ENCODE results near the gene VSTM2B.

GRCh38 chr19:29478578-29479565 lies 46.9 kb upstream of the VSTM2B start:
- TF ChIP-seq CTCF (conservative IDR thresholded peaks at IDR 0.05; ENCODE audit: low read depth, low read length) = peak; percentile 22; the same call in 1 of the 2 replicates
- no peak for TF ChIP-seq EZH2 (IDR thresholded peaks at IDR 0.05; ENCODE audit: borderline replicate concordance, low read depth, low read length, poor library complexity, severe bottlenecking)
